Testis (tissue), 5 donors: Measurements from ENCODE around the gene PPM1L. TPM values are rescaled to one million over a fixed set of nuclear protein-coding genes. Genes with fewer than 3 reads are reported as not detected.
"Not testable (repeated sequence)": the region's sequence is repeated elsewhere in the genome, so short reads cannot be mapped to it uniquely, and the experiment has no call there.

Experiments
- DNase-seq: peaks from one replicate; pipeline ENCODE4 v3.0.0-alpha.2; 2019
- H3K27ac ChIP-seq, 2 donors: fragments of 200-600 bp; sonication (generic); one replicate each; pipeline ENCODE4 v1.5.1; 2019
- H3K27me3 ChIP-seq: fragments of 200-600 bp; sonication (generic); one replicate; pipeline ENCODE4 v1.5.1; 2019
- H3K36me3 ChIP-seq: fragments of 200-600 bp; sonication (generic); one replicate; pipeline ENCODE4 v1.5.1; 2017; ENCODE audit warnings: low read depth; ENCODE audit errors: missing control alignments
- H3K4me1 ChIP-seq: fragments of 200-600 bp; sonication (generic); one replicate; pipeline ENCODE4 v1.5.1; 2019
- H3K4me3 ChIP-seq, 2 donors: fragments of 200-600 bp; sonication (generic); one replicate each; pipeline ENCODE4 v1.5.1; 2017 to 2019
- H3K9me3 ChIP-seq: fragments of 200-600 bp; sonication (generic); one replicate; pipeline ENCODE4 v1.5.1; 2017
- POLR2A ChIP-seq: fragments of 450-650 bp; IDR thresholded peaks from one replicate; pipeline ENCODE4 v1.6.1; 2017; ENCODE audit warnings: antibody characterized with exemption, mild to moderate bottlenecking, moderate library complexity
- WGBS, 2 donors: methylation state at CpG; one replicate each; pipeline ENCODE4 v1.1.5; 2018; 5-methylcytosine and 5-hydroxymethylcytosine counted together
- intact Hi-C: fragments of 100-400 bp; cut with DNase I; formaldehyde crosslinking; loops from one replicate; pipeline ENCODE4 v1.15.1; 2023; ENCODE audit warnings: low total_unique reads
- long read RNA-seq, 2 donors: transcript quantifications; one replicate each; lab custom pipeline, GENCODE V29; 2026
- polyA plus RNA-seq: library from polyadenylated mRNA; stranded (reverse); fragments of 350-450 nt; fragmentation: Illumina TruSeq; extraction: RNeasy Lipid Tissue Mini Kit (QIAGEN cat#74804); gene quantifications from one replicate; pipeline ENCODE4 v1.2.3, GENCODE V29; 2014; ENCODE audit warnings: low read depth, low replicate concordance; ENCODE audit not compliant: insufficient read depth
- total RNA-seq, 2 donors: library from RNA; depleted of rRNA; stranded (reverse); fragments of >200 nt; gene quantifications; one replicate each; pipeline ENCODE4 v1.2.3, GENCODE V29; 2016
- TF ChIP-seq, protein P1 (sequence below), 3 experiments: fragments of 450-650 bp in 2 of 3; fragments of 200-600 bp in 1 of 3; sonication (generic) in 1 of 3; IDR thresholded peaks; one replicate each; pipeline ENCODE4 v1.5.1; 2016 to 2019; ENCODE audit warnings: antibody characterized with exemption in 3 of 3, mild to moderate bottlenecking in 2 of 3, moderate library complexity in 1 of 3

PPM1L gene
- total RNA-seq (10 to 100 TPM; 19.6 to 27.7 TPM), polyA plus RNA-seq (4.4 TPM)
- long read RNA-seq, donor 1: 0 reads
- long read RNA-seq, donor 2: 0 reads

DNA sequence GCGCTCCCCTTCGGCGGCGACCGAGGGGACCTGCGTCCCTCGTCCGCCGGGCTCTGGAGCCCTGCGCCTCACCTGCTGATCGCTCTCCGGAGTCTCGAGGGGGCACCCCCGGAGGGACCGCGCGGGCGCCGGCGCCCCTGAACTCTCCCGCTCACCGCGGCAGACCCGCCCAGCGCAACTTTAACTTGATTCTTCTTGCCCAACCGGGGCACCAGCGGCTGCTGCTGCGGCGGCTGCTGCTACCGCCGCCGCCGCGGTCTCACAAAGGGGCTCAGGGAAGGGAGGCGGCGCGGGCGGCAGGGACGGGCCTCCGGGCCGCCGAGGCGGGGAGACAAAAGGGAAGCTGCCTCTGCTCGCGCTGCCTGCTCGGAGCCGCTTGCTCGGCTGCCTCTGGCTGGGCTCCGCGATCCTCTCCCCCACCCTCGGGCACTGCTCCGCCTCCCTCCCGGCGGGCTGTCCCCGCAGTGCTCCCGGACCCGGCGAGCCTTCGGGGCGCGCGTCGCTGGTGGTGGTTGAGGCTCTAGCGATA, at the start of gene PPM1L:
TSS of gene PPM1L (plus strand) at position 456 of the 529 bp plus-strand sequence.
- TF ChIP-seq, protein P1, sequence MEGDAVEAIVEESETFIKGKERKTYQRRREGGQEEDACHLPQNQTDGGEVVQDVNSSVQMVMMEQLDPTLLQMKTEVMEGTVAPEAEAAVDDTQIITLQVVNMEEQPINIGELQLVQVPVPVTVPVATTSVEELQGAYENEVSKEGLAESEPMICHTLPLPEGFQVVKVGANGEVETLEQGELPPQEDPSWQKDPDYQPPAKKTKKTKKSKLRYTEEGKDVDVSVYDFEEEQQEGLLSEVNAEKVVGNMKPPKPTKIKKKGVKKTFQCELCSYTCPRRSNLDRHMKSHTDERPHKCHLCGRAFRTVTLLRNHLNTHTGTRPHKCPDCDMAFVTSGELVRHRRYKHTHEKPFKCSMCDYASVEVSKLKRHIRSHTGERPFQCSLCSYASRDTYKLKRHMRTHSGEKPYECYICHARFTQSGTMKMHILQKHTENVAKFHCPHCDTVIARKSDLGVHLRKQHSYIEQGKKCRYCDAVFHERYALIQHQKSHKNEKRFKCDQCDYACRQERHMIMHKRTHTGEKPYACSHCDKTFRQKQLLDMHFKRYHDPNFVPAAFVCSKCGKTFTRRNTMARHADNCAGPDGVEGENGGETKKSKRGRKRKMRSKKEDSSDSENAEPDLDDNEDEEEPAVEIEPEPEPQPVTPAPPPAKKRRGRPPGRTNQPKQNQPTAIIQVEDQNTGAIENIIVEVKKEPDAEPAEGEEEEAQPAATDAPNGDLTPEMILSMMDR (IDR thresholded peaks at IDR 0.05): peak in 1 of 3 experiments; percentile 0
- TF ChIP-seq POLR2A: no peak
- intact Hi-C loops: no loop called here

DNA sequence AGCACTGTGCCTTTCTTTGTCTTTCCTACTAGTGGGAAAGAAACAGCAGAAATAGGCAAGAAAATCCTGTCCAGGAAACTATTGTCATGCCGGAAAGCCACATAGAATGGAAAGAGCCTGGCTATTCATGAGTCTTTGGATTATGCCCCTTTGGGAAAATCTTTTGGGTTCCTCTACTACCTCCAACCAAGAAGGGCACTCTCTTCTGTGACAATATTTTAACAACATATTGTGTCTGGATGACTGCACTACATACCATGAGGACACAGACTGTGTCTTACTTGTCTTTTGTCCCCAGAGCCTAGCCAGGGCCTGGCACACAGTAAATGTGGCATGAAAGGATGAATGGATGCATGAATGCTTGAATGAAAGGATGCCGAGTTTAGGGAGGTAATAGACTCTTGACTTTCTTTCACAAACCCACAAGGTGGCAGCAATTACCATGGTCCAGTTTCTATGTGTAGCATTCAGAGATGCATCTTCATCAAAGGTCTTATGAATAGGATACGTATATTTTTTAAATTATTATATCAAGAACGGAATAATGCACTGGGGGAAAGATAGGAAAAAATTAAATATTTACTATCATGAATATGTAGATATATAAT, 48.7 kb upstream of the PPM1L start:
- DNase-seq: peak; percentile 26
- 36 to 51% methylated on average over 4 of the region's 4 CpGs for WGBS, 2 donors
- Histone ChIP-seq H3K4me1 (no peaks in the 10 kb centered on the region), H3K27me3 (no peaks in the 10 kb centered on the region), H3K4me3 (no peak overlapping the region), H3K27ac (no peak overlapping the region), H3K36me3 (no peaks in the 10 kb centered on the region), H3K9me3 (no peaks in the 10 kb centered on the region)
- intact Hi-C loops: loop anchor here (10.0 kb wide), 1 partner anchor 228 kb away; no protein-coding TSS in a partner anchor
- TF ChIP-seq, protein P1 (IDR thresholded peaks at IDR 0.05): peak in 2 of 3 experiments; percentile 24 to 55
- TF ChIP-seq POLR2A: no peak

More for the DNA sequence above, at the start of gene PPM1L:
- Histone ChIP-seq H3K27me3 (no peaks in the 10 kb centered on the region), H3K36me3 (no peaks in the 10 kb centered on the region), H3K27ac (peak within 1 kb of the TSS; percentile 89 to 93), H3K9me3 (no peaks in the 10 kb centered on the region), H3K4me1 (peaks cover 16% of the 10 kb centered on the region), H3K4me3 (peak within 1 kb of the TSS; percentile 63 to 85)
- WGBS, 2 donors: 0% methylated on average over 8 to 55 of the region's 64 CpGs
- DNase-seq: no peak

- H3K4me1 ChIP-seq: no peaks in the 10 kb centered on the region
- no peak for DNase-seq
- intact Hi-C loops: loop anchor here (10.0 kb wide), 1 partner anchor 225 kb away; no protein-coding TSS in a partner anchor
- no peak overlapping the region for H3K27ac ChIP-seq
- TF ChIP-seq, protein P1 (IDR thresholded peaks at IDR 0.05): no peak
- TF ChIP-seq POLR2A: no peak
- no peak overlapping the region for H3K4me3 ChIP-seq
- 93 to 96% methylated on average over 3 of the region's 3 CpGs for WGBS, 2 donors
- H3K27me3 ChIP-seq: no peaks in the 10 kb centered on the region
- H3K9me3 ChIP-seq: no peaks in the 10 kb centered on the region
- no peaks in the 10 kb centered on the region for H3K36me3 ChIP-seq
Observed at GRCh38 chr3:160709477-160710182, 46.4 kb upstream of the PPM1L start.

DNA sequence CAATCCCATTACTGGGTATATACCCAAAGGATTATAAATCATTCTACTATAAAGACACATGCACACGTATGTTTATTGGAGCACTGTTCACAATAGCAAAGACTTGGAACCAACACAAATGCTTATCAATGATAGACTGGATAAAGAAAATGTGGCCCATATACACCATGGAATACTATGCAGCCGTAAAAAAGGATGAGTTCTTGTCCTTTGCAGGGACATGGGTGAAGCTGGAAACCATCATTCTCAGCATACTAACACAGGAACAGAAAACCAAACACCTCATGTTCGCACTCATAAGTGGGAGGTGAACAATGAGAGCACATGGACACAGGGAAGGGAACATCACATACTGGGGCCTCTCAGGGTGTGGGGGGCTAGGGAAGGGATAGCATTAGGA, 42.9 kb upstream of the PPM1L start:
- H3K36me3 ChIP-seq, DNase-seq, intact Hi-C loops, H3K4me3 ChIP-seq, H3K4me1 ChIP-seq, H3K9me3 ChIP-seq, H3K27ac ChIP-seq, H3K27me3 ChIP-seq: not testable (repeated sequence)
- WGBS, 2 donors: 95 to 98% methylated on average over 3 of the region's 3 CpGs

DNA sequence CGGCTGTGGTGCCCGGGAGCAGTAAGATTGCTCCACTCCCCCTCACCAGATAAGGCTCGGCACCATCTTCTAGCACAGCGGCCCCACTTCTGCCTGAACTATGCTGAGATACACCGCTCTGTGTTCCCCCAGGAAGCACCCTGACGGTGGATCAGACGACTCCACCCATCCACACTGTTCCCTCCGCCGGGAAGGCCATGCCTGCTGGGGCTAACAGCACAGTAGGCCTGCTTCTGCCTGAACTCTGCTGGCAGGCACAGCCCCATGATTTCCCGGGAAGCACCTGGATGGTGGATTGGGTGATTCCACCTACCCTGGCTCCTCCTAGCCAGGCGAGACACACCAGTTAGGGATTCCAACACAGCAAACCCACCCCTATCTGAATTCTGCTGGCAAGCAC, 36.3 kb upstream of the PPM1L start:
- TF ChIP-seq POLR2A: no peak
- TF ChIP-seq, protein P1 (IDR thresholded peaks at IDR 0.05): no peak
- H3K4me3 ChIP-seq: no peak overlapping the region
- no peaks in the 10 kb centered on the region for H3K9me3 ChIP-seq
- 56 to 67% methylated on average over 9 to 11 of the region's 11 CpGs for WGBS, 2 donors
- H3K27ac ChIP-seq: no peak overlapping the region
- intact Hi-C loops: no loop called here
- no peaks in the 10 kb centered on the region for H3K27me3 ChIP-seq
- H3K36me3 ChIP-seq: no peaks in the 10 kb centered on the region
- no peak for DNase-seq
- no peaks in the 10 kb centered on the region for H3K4me1 ChIP-seq
